GM21723 (cell line): ENCODE measurements around the gene SIX3.

Experiments
- ATAC-seq: cut with Tn5 transposase; IDR thresholded peaks from one replicate; pipeline ENCODE4 v1.9.1; 2021; ENCODE audit warnings: mild to moderate bottlenecking, moderate library complexity; ENCODE audit not compliant: unreplicated experiment

Gene SIX3

GRCh38 chr2:44941551-44942234 is at the start of gene SIX3:
Gene SIX3, plus strand, starts transcription at chr2:44941702. Its CDS starts 403 bp downstream, at chr2:44942105.
- peak; percentile 47 for ATAC-seq

- no peak for ATAC-seq
These were observed 47.4 kb upstream of the SIX3 start for GRCh38 chr2:44894058-44894457.

GRCh38 chr2:44895061-44895460 is 46.4 kb upstream of the SIX3 start:
- ATAC-seq: no peak

- ATAC-seq: no peak
These were observed 44.1 kb upstream of the SIX3 start for GRCh38 chr2:44897406-44897805.

GRCh38 chr2:44902217-44903137 is 39.0 kb upstream of the SIX3 start:
- no peak for ATAC-seq

- no peak for ATAC-seq
These were observed 36.9 kb upstream of the SIX3 start for GRCh38 chr2:44904578-44904977.

- ATAC-seq: no peak
These were observed 34.5 kb upstream of the SIX3 start for GRCh38 chr2:44906972-44907371.

GRCh38 chr2:44909831-44910230 is 31.7 kb upstream of the SIX3 start:
- no peak for ATAC-seq

GRCh38 chr2:44912660-44913059 is 28.8 kb upstream of the SIX3 start:
- ATAC-seq: no peak

GRCh38 chr2:44916291-44916690 is 25.2 kb upstream of the SIX3 start:
- no peak for ATAC-seq

GRCh38 chr2:44918095-44918775 is 23.3 kb upstream of the SIX3 start:
- ATAC-seq: no peak

- no peak for ATAC-seq
These were observed 20.8 kb upstream of the SIX3 start for GRCh38 chr2:44920751-44921150.

GRCh38 chr2:44922776-44923175 is 18.7 kb upstream of the SIX3 start:
- ATAC-seq: no peak

GRCh38 chr2:44925561-44926136 is 15.9 kb upstream of the SIX3 start:
- ATAC-seq: no peak

- no peak for ATAC-seq
These were observed 14.5 kb upstream of the SIX3 start for GRCh38 chr2:44926957-44927356.

GRCh38 chr2:44927985-44928482 is 13.5 kb upstream of the SIX3 start:
- ATAC-seq: no peak

- no peak for ATAC-seq
These were observed 12.9 kb upstream of the SIX3 start for GRCh38 chr2:44928483-44929158.

GRCh38 chr2:44929159-44929734 is 12.3 kb upstream of the SIX3 start:
- no peak for ATAC-seq

GRCh38 chr2:44929735-44930273 is 11.7 kb upstream of the SIX3 start:
- no peak for ATAC-seq
